Suprapubic skin (tissue), 4 donors: ENCODE measurements around the gene SMIM24. TPM values are rescaled to one million over a fixed set of nuclear protein-coding genes. Genes with fewer than 3 reads are reported as not detected.

Experiments
- DNase-seq, 2 donors: peaks; one replicate each; pipeline ENCODE4 v3.0.0-alpha.2; 2019; ENCODE audit warnings: low spot score in 2 of 2
- H3K27ac ChIP-seq: fragments of 200-600 bp; sonication (generic); one replicate; pipeline ENCODE4 v1.5.1; 2019
- H3K27me3 ChIP-seq: fragments of 200-600 bp; sonication (generic); one replicate; pipeline ENCODE4 v1.5.1; 2019
- H3K36me3 ChIP-seq: fragments of 200-600 bp; sonication (generic); one replicate; pipeline ENCODE4 v1.5.1; 2019
- H3K4me1 ChIP-seq: fragments of 200-600 bp; sonication (generic); one replicate; pipeline ENCODE4 v1.5.1; 2019
- H3K4me3 ChIP-seq: fragments of 200-600 bp; sonication (generic); one replicate; pipeline ENCODE4 v1.5.1; 2019; ENCODE audit warnings: mild to moderate bottlenecking
- H3K9me3 ChIP-seq: fragments of 200-600 bp; sonication (generic); one replicate; pipeline ENCODE4 v1.5.1; 2019
- CTCF ChIP-seq, 2 donors: fragments of 200-600 bp in 1 of 2; fragments of 450-650 bp in 1 of 2; sonication (generic) in 1 of 2; IDR thresholded peaks; one replicate each; pipeline ENCODE4 v1.5.1; 2016 to 2019; ENCODE audit warnings: antibody characterized with exemption in 2 of 2, mild to moderate bottlenecking in 1 of 2, moderate library complexity in 1 of 2
- EP300 ChIP-seq: sonication (generic); formaldehyde crosslinking; IDR thresholded peaks from one replicate; pipeline ENCODE4 v1.6.1; 2017; ENCODE audit warnings: antibody characterized with exemption
- POLR2A ChIP-seq, 2 donors: fragments of 450-650 bp; IDR thresholded peaks; one replicate each; pipeline ENCODE4 v1.6.1; 2017; ENCODE audit warnings: antibody characterized with exemption in 2 of 2, mild to moderate bottlenecking in 2 of 2, moderate library complexity in 2 of 2
- POLR2AphosphoS5 ChIP-seq, 3 donors: sonication (generic); formaldehyde crosslinking; IDR thresholded peaks; one replicate each; pipeline ENCODE4 v1.6.1; 2017; ENCODE audit warnings: antibody characterized with exemption in 3 of 3
- WGBS: methylation state at CpG from one replicate; pipeline ENCODE4 v1.1.5; 2018; 5-methylcytosine and 5-hydroxymethylcytosine counted together
- total RNA-seq, 4 donors: library from RNA; depleted of rRNA; stranded (reverse); fragments of >200 nt; gene quantifications; one replicate each; pipeline ENCODE4 v1.1.0, GENCODE V29; 2016

Gene SMIM24
- total RNA-seq, 4 donors from 2014 or later: 2.1 TPM; not detected in 3

GRCh38 chr19:3481241-3482090 is 1.1 kb upstream of the SMIM24 start:
- no peaks in the 10 kb centered on the region for H3K9me3 ChIP-seq
- H3K36me3 ChIP-seq: no peaks in the 10 kb centered on the region
- TF ChIP-seq POLR2A (IDR thresholded peaks at IDR 0.05) (no peak), EP300 (no peak), POLR2AphosphoS5 (IDR thresholded peaks at IDR 0.05) (no peak)
- no peak overlapping the region for H3K27ac ChIP-seq
- no peak overlapping the region for H3K4me3 ChIP-seq
- 75% methylated on average over 18 of the region's 38 CpGs for WGBS
- H3K4me1 ChIP-seq: no peaks in the 10 kb centered on the region
- no peak for DNase-seq
- H3K27me3 ChIP-seq: peaks cover 59% of the 10 kb centered on the region

DNA sequence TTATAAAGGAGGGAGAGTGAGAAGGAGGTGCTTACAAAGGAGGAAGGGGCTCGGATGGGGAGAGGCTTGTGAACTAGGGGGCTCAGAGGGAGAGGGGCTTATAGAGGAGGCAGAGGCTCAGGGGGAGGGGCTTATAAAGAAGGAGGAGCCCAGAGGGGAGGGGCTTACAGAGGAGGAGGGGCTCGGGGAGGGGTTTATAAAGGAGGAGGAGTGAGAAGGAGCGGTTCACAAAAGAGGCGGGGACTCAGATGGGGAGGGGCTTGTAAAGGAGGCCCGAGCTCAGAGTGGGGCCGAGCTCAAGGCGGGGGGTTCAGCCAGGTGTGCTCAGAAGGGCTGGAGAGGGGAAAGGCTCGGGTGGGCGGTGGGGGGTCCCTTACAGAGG is 500 bp downstream of the SMIM24 start:
- Histone ChIP-seq H3K9me3 (no peaks in the 10 kb centered on the region), H3K4me3 (no peak overlapping the region), H3K4me1 (no peaks in the 10 kb centered on the region), H3K36me3 (no peaks in the 10 kb centered on the region), H3K27ac (no peak overlapping the region), H3K27me3 (peaks cover 54% of the 10 kb centered on the region)
- no peak for TF ChIP-seq POLR2AphosphoS5 (IDR thresholded peaks at IDR 0.05)
- TF ChIP-seq EP300: no peak
- 26% methylated on average over 8 of the region's 9 CpGs for WGBS
- DNase-seq: no peak

DNA sequence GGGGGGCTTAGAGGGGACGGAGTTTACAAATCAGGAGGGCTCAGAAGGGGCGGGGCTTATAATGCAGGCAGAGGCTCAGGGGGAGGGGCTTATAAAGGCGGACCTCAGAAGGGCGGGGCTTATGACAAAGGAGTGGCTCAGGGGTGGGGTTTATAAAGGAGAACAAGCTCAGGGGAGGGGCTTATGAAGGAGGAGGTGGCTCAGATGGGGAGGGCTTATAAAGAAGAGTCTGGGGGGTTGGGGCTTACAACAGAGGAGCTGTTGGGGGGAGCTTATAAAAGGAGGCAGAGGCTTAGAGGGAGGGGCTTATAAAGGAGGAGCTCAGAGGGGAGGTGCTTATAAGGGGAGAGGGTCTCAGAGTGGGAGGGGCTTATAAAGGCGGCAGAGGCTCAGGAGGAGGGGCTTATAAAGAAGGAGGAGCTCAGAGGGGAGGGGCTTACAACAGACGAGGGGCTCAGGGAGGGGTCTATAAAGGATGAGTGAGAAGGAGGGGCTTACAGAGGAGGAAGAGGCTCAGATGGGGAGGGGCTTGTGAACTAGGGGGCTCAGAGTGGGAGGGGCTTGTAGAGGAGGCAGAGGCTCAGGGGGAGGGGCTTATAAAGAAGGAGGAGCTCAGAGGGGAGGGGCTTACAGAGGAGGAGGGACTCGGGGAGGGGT is 1.0 kb downstream of the SMIM24 start:
- Histone ChIP-seq H3K4me3 (no peak overlapping the region), H3K27ac (no peak overlapping the region), H3K4me1 (no peaks in the 10 kb centered on the region), H3K27me3 (peaks cover 49% of the 10 kb centered on the region), H3K9me3 (no peaks in the 10 kb centered on the region), H3K36me3 (no peaks in the 10 kb centered on the region)
- 12% methylated on average over 7 of the region's 7 CpGs for WGBS
- TF ChIP-seq POLR2A (IDR thresholded peaks at IDR 0.05) (no peak), POLR2AphosphoS5 (IDR thresholded peaks at IDR 0.05) (no peak), CTCF (IDR thresholded peaks at IDR 0.05) (no peak), EP300 (no peak)
- peak in 1 of 2 donors; percentile 63 for DNase-seq

- DNase-seq: peak in 1 of 2 donors; percentile 73
- Histone ChIP-seq H3K9me3 (no peaks in the 10 kb centered on the region), H3K27me3 (peaks cover 46% of the 10 kb centered on the region), H3K4me3 (no peak overlapping the region), H3K27ac (no peak overlapping the region), H3K4me1 (no peaks in the 10 kb centered on the region), H3K36me3 (no peaks in the 10 kb centered on the region)
- TF ChIP-seq POLR2A (IDR thresholded peaks at IDR 0.05) (no peak), EP300 (no peak), CTCF (IDR thresholded peaks at IDR 0.05) (no peak), POLR2AphosphoS5 (IDR thresholded peaks at IDR 0.05) (no peak)
- WGBS: 17% methylated on average over 26 of the region's 27 CpGs
Measured at GRCh38 chr19:3478409-3479176, 1.7 kb downstream of the SMIM24 start.

DNA sequence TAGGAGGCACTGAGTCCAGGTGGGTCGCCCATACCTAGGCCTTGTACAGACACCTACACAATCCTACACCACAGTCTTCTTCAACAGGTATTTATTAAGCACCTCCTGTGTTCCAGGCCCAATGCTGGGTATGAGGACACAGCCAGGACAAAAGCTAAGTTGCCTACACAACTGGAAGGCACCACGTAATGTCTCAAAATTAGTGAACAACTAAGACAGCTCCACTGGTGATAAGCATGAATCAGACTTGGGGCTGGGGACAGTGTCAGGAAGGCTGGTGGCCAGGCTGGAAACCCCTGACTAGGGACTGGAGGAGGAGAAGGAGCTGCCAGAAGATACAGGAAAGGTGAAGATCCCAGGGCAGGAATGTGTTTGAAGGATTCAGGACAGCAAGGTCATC is 2.4 kb downstream of the SMIM24 start:
- DNase-seq: no peak
- no peak for TF ChIP-seq POLR2AphosphoS5 (IDR thresholded peaks at IDR 0.05)
- TF ChIP-seq EP300: no peak
- no peak for TF ChIP-seq POLR2A (IDR thresholded peaks at IDR 0.05)
- no peak for TF ChIP-seq CTCF (IDR thresholded peaks at IDR 0.05)
- Histone ChIP-seq H3K4me3 (no peak overlapping the region), H3K4me1 (no peaks in the 10 kb centered on the region), H3K36me3 (no peaks in the 10 kb centered on the region), H3K9me3 (no peaks in the 10 kb centered on the region), H3K27me3 (peaks cover 40% of the 10 kb centered on the region), H3K27ac (no peak overlapping the region)
- WGBS: 89% methylated on average over 2 of the region's 2 CpGs

DNA sequence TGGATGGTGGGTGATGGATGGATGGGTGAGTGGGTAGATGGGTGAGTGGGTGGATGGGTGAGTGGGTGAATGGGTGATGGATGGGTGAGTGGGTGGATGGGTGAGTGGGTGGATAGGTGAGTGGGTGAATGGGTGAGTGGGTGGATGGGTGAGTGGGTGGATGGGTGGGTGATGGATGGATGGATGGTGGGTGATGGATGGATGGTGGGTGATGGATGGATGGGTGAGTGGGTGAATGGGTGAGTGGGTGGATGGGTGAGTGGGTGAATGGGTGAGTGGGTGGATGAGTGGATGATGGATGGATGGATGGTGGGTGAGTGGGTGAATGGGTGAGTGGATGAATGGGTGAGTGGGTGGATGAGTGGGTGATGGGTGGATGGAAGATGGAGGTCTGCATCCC is 2.8 kb downstream of the SMIM24 start:
- H3K4me1 ChIP-seq: peaks cover 2% of the 10 kb centered on the region
- H3K27ac ChIP-seq: no peak overlapping the region
- DNase-seq: no peak
- H3K4me3 ChIP-seq: no peak overlapping the region
- H3K9me3 ChIP-seq: no peaks in the 10 kb centered on the region
- H3K27me3 ChIP-seq: peaks cover 35% of the 10 kb centered on the region
- TF ChIP-seq EP300 (no peak), CTCF (IDR thresholded peaks at IDR 0.05) (no peak), POLR2AphosphoS5 (IDR thresholded peaks at IDR 0.05) (no peak), POLR2A (IDR thresholded peaks at IDR 0.05) (no peak)
- H3K36me3 ChIP-seq: no peaks in the 10 kb centered on the region
